ENCODE measurements around the gene C1orf21.

Gene C1orf21

DNA sequence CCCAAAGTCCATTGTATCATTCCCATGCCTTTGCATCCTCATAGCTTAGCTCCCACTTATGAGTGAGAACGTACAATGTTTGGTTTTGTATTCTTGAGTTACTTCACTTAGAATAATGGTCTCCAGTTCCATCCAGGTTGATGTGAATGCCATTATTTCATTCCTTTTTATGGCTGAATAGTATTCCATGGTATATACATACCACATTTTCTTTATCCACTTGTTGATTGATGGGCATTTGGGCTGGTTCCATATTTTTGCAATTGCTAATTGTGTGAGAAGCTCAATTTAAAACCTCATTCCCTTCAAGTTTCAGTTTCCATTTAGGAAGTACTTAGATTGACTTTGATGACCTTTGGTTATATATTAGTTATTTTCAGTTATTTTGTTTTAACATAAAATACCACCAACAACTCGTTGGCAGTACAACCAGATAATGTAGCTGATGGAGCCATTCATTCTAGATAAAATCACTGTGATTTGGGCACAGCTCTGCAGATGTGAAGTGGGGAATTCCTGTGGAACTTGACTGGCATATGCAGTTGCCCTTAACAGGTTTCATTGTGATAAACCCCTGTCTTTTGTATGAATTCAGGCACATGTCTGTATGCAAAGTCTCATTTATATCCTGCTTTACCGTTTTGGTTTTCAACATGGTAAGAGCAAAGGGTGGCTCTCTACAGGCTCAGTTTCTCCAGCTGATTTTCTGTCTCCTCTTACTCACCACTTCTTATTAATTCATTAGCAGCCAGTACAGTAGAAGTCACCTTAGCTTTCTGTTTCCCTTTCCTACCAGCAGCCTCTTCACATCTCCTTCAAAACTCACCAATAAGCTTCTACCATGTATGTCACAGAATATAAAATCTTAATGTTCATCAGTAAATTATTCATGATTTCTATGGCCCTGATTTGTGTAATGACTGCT lies 170.9 kb downstream of the C1orf21 start:
- Histone ChIP-seq H3K36me3 (ENCODE audit: insufficient read depth, low read length) (no peaks in the 10 kb centered on the region), H3K9ac (ENCODE audit: low read depth, low read length, poor library complexity, severe bottlenecking) (no peak overlapping the region), H3K27me3 (ENCODE audit: insufficient read depth, low read length, poor library complexity, severe bottlenecking) (no peaks in the 10 kb centered on the region), H3K4me2 (ENCODE audit: low read depth, low read length, poor library complexity, severe bottlenecking) (no peak overlapping the region), H2AFZ (ENCODE audit: low read length) (no peak overlapping the region), H3K4me1 (ENCODE audit: insufficient read depth, low read length, poor library complexity, severe bottlenecking) (no peaks in the 10 kb centered on the region), H3F3A (ENCODE audit: low read depth) (no peaks in the 10 kb centered on the region), H3K9me2 (replicated peaks; ENCODE audit: low read depth, low read length) (no peaks in the 10 kb centered on the region), H4K20me1 (ENCODE audit: insufficient read depth, low read length, poor library complexity, severe bottlenecking) (no peaks in the 10 kb centered on the region), H3K79me2 (ENCODE audit: insufficient read depth, low read length) (no peaks in the 10 kb centered on the region), H3K4me3 (ENCODE audit: low read length, poor library complexity, severe bottlenecking) (no peak overlapping the region), H3K9me3 (ENCODE audit: insufficient read depth, low read depth, low read length) (no peaks in the 10 kb centered on the region)
- TF ChIP-seq, protein P1, sequence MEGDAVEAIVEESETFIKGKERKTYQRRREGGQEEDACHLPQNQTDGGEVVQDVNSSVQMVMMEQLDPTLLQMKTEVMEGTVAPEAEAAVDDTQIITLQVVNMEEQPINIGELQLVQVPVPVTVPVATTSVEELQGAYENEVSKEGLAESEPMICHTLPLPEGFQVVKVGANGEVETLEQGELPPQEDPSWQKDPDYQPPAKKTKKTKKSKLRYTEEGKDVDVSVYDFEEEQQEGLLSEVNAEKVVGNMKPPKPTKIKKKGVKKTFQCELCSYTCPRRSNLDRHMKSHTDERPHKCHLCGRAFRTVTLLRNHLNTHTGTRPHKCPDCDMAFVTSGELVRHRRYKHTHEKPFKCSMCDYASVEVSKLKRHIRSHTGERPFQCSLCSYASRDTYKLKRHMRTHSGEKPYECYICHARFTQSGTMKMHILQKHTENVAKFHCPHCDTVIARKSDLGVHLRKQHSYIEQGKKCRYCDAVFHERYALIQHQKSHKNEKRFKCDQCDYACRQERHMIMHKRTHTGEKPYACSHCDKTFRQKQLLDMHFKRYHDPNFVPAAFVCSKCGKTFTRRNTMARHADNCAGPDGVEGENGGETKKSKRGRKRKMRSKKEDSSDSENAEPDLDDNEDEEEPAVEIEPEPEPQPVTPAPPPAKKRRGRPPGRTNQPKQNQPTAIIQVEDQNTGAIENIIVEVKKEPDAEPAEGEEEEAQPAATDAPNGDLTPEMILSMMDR (conservative IDR thresholded peaks at IDR 0.05; ENCODE audit: low read length), result no peak
- no peak for TF ChIP-seq EZH2phosphoT487 (IDR thresholded peaks at IDR 0.05; ENCODE audit: borderline replicate concordance)

DNA sequence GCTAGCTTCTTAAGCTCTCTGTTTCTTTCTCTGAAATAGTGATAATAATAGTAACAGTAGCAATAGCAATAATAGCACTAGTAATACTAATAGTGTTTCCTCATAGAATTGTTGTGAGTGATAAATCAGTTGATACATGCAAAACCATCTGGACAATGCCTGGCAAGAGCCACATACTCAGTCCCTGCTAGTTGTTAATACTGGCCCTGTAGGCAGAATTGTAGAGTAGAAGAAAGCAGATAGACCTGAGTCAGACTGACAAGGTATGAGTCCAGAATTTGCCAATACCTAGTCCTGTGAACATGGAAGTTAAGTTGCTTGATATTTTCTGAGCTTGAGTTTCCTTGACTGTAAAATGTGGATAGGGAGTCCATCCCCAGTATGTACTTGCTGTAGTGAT lies 171.9 kb downstream of the C1orf21 start:
- Histone ChIP-seq H3K9ac (ENCODE audit: low read depth, low read length, poor library complexity, severe bottlenecking) (no peak overlapping the region), H3K4me2 (ENCODE audit: low read depth, low read length, poor library complexity, severe bottlenecking) (no peak overlapping the region), H4K20me1 (ENCODE audit: insufficient read depth, low read length, poor library complexity, severe bottlenecking) (no peaks in the 10 kb centered on the region), H3K36me3 (ENCODE audit: insufficient read depth, low read length) (no peaks in the 10 kb centered on the region), H3K4me1 (ENCODE audit: insufficient read depth, low read length, poor library complexity, severe bottlenecking) (peaks cover 3% of the 10 kb centered on the region), H2AFZ (ENCODE audit: low read length) (no peak overlapping the region), H3K4me3 (ENCODE audit: low read length, poor library complexity, severe bottlenecking) (no peak overlapping the region), H3K9me3 (ENCODE audit: insufficient read depth, low read depth, low read length) (no peaks in the 10 kb centered on the region), H3K27me3 (ENCODE audit: insufficient read depth, low read length, poor library complexity, severe bottlenecking) (no peaks in the 10 kb centered on the region), H3F3A (ENCODE audit: low read depth) (no peaks in the 10 kb centered on the region), H3K9me2 (replicated peaks; ENCODE audit: low read depth, low read length) (no peaks in the 10 kb centered on the region), H3K79me2 (ENCODE audit: insufficient read depth, low read length) (no peaks in the 10 kb centered on the region)
- TF ChIP-seq, protein P1 (conservative IDR thresholded peaks at IDR 0.05; ENCODE audit: low read length), result no peak
- TF ChIP-seq EZH2phosphoT487 (IDR thresholded peaks at IDR 0.05; ENCODE audit: borderline replicate concordance), result no peak

DNA sequence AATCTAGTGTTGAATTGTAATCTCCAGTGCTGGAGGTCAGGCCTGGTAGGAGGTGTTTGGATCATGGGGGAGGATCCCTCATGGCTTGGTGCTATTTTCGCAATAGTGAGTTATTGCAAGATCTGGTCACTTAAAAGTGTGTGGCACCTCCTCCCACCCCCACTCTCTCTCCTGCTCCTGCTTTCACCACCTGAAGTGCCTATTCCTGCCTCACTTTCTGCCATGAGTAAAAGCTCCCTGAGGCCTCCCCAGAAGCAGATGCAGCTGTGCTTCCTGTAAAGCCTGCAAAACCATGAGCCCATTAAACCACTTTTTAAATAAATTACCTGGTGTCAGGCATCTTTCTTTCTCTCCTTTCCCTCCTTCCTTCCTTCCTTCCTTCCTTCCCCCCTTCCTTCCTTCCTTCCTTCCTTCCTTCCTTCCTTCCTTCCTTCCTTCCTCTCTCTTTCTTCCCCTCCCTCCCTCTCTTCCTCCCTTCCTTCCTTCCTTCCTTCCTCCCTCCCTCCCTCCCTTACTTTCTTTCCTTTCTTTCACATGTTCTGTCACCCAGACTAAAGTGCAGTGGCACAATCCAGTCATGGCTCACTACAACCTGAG lies 172.4 kb downstream of the C1orf21 start:
- no peaks in the 10 kb centered on the region for H3F3A ChIP-seq (ENCODE audit: low read depth)
- H3K36me3 ChIP-seq (ENCODE audit: insufficient read depth, low read length), result no peaks in the 10 kb centered on the region
- no peak overlapping the region for H3K4me2 ChIP-seq (ENCODE audit: low read depth, low read length, poor library complexity, severe bottlenecking)
- no peaks in the 10 kb centered on the region for H3K27me3 ChIP-seq (ENCODE audit: insufficient read depth, low read length, poor library complexity, severe bottlenecking)
- no peak overlapping the region for H3K9ac ChIP-seq (ENCODE audit: low read depth, low read length, poor library complexity, severe bottlenecking)
- peaks cover 5% of the 10 kb centered on the region for H3K4me1 ChIP-seq (ENCODE audit: insufficient read depth, low read length, poor library complexity, severe bottlenecking)
- no peak overlapping the region for H3K4me3 ChIP-seq (ENCODE audit: low read length, poor library complexity, severe bottlenecking)
- H2AFZ ChIP-seq (ENCODE audit: low read length), result no peak overlapping the region
- H3K9me2 ChIP-seq (replicated peaks; ENCODE audit: low read depth, low read length), result no peaks in the 10 kb centered on the region
- H4K20me1 ChIP-seq (ENCODE audit: insufficient read depth, low read length, poor library complexity, severe bottlenecking), result no peaks in the 10 kb centered on the region
- no peaks in the 10 kb centered on the region for H3K9me3 ChIP-seq (ENCODE audit: insufficient read depth, low read depth, low read length)
- no peak for TF ChIP-seq EZH2phosphoT487 (IDR thresholded peaks at IDR 0.05; ENCODE audit: borderline replicate concordance)
- TF ChIP-seq, protein P1 (conservative IDR thresholded peaks at IDR 0.05; ENCODE audit: low read length), result no peak
- no peaks in the 10 kb centered on the region for H3K79me2 ChIP-seq (ENCODE audit: insufficient read depth, low read length)
